ENCODE measurements around the gene ZNF341.
"Not testable (repeated sequence)": the region's sequence is repeated elsewhere in the genome, so short reads cannot be mapped to it uniquely, and the experiment has no call there.

The ZNF341 gene

GRCh38 chr20:33730946-33731692, 677 bp upstream of the ZNF341 start:
- no peak for DNase-seq

- DNase-seq, result peak; percentile 94
These were observed 572 bp downstream of the ZNF341 start for GRCh38 chr20:33732166-33732970.

GRCh38 chr20:33733654-33734576, 2.1 kb downstream of the ZNF341 start:
- no peak for DNase-seq

- DNase-seq, result no peak
These were observed 5.2 kb downstream of the ZNF341 start for GRCh38 chr20:33736962-33737361.

- no peak for DNase-seq
These were observed 7.7 kb downstream of the ZNF341 start for GRCh38 chr20:33739493-33739892.

- no peak for DNase-seq
These were observed 8.4 kb downstream of the ZNF341 start for GRCh38 chr20:33740189-33740588.

GRCh38 chr20:33744181-33744580, 12.4 kb downstream of the ZNF341 start:
- no peak for DNase-seq

GRCh38 chr20:33744773-33745385, 13.1 kb downstream of the ZNF341 start:
- no peak for DNase-seq

- no peak for DNase-seq
These were observed 14.7 kb downstream of the ZNF341 start for GRCh38 chr20:33746325-33746998.

GRCh38 chr20:33751775-33752174, 20.0 kb downstream of the ZNF341 start:
- no peak for DNase-seq

- no peak for DNase-seq
These were observed 21.3 kb downstream of the ZNF341 start for GRCh38 chr20:33753143-33753542.

- no peak for DNase-seq
These were observed 22.0 kb downstream of the ZNF341 start for GRCh38 chr20:33753763-33754162.

- not testable (repeated sequence) for DNase-seq
These were observed 24.2 kb downstream of the ZNF341 start for GRCh38 chr20:33755936-33756490.

- no peak for DNase-seq
These were observed 25.2 kb downstream of the ZNF341 start for GRCh38 chr20:33757046-33757445.

GRCh38 chr20:33757458-33757857, 25.7 kb downstream of the ZNF341 start:
- DNase-seq, result no peak

- DNase-seq, result no peak
These were observed 30.0 kb downstream of the ZNF341 start for GRCh38 chr20:33761698-33762250.

- no peak for DNase-seq
These were observed 33.3 kb downstream of the ZNF341 start for GRCh38 chr20:33765099-33765498.

- DNase-seq, result no peak
These were observed 33.8 kb downstream of the ZNF341 start for GRCh38 chr20:33765592-33765991.

- DNase-seq, result no peak
These were observed 34.9 kb downstream of the ZNF341 start for GRCh38 chr20:33766686-33767085.

GRCh38 chr20:33767777-33768138, 36.0 kb downstream of the ZNF341 start:
- no peak for DNase-seq

- no peak for DNase-seq
These were observed 37.2 kb downstream of the ZNF341 start for GRCh38 chr20:33769043-33769442.

Data from left hindlimb (tissue), 1 donor.